CMK (cell line): Measurements from ENCODE around the gene MRAP2.
A peak's percentile ranks its signal among the peaks of the same experiment; 100 is the strongest.
"Not testable (repeated sequence)": the region's sequence is repeated elsewhere in the genome, so short reads cannot be mapped to it uniquely, and the experiment has no call there.

Experiments
- DNase-seq: peaks from one replicate; pipeline ENCODE4 v3.0.0-alpha.2; 2010; ENCODE audit warnings: low read depth

Gene MRAP2

DNA sequence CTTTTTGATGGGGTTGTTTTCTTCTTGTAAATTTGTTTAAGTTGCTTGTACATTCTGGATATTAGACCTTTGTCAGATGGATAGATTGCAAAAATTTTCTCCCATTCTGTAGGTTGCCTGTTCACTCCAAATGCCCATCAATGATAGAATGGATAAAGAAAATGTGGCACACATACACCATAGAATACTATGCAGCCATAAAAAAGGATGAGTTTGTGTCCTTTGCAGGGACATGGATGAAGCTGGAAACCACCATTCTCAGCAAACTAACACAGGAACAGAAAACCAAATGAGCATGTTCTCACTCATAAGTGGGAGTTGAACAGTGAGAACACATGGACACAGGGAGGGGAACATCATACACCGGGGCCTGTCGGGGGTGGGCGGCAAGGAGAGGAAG lies 1.6 kb upstream of the MRAP2 start:
- DNase-seq: not testable (repeated sequence)

DNA sequence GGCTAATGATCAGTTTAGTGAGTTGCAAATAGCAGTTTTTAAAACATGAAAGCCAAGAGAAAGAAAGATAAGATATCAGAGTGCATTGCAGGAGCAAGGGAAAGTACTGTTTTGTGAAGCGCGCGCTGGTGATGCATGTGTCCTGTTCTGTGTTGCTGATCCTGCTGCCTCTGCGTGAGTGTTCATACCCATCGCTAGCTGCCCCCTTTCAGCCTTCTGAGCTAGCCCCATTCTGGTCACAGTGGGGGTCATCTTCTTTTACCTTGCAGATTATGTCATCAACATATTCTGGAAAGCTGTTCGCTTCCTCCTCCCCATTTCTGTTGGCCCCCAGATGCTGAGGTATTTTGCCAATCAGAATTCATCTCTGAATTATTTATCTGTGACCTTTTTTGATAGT lies 1.9 kb downstream of the MRAP2 start:
- no peak for DNase-seq

DNA sequence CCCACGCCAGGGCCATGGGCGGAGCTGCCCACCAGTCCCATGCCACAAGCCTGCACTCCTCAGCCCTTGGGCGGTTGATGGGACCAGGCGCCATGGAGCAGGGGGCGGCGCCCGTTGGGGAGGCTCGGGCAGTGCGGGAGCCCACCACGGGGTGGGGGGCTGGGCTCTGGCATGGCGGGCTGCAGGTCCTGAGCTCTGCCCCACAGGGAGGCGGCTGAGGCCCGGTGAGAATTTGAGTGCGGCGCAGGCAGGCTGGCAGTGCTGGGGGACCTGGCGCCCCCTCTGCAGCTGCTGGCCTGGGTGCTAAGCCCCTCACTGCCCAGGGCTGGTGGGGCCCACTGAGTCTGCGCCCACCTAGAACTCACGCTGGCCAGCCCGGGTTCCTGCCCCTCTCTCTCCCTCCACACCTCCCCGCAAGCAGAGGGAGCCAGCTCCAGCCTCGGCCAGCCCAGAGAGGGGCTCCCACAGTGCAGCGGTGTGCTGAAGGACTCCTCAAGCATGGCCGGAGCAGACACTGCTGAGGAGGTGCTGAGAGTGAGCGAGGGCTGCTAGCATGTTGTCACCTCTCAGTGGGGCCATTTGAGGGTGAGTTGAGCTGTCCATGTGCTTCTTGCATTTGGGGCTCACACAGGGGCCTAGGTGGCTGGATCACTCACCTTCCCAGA lies 4.0 kb downstream of the MRAP2 start:
- DNase-seq: no peak

GRCh38 chr6:84042603-84043002 lies 9.0 kb downstream of the MRAP2 start:
- no peak for DNase-seq

GRCh38 chr6:84043555-84043954 lies 10.0 kb downstream of the MRAP2 start:
- DNase-seq: no peak

- DNase-seq: no peak
Observed at GRCh38 chr6:84046755-84047154, 13.2 kb downstream of the MRAP2 start.

- no peak for DNase-seq
Observed at GRCh38 chr6:84048588-84048987, 15.0 kb downstream of the MRAP2 start.

- DNase-seq: no peak
Observed at GRCh38 chr6:84050408-84050807, 16.8 kb downstream of the MRAP2 start.

- DNase-seq: no peak
Observed at GRCh38 chr6:84052204-84052882, 18.8 kb downstream of the MRAP2 start.

- DNase-seq: no peak
Observed at GRCh38 chr6:84052883-84053241, 19.3 kb downstream of the MRAP2 start.

- DNase-seq: no peak
Observed at GRCh38 chr6:84055647-84056046, 22.1 kb downstream of the MRAP2 start.

- no peak for DNase-seq
Observed at GRCh38 chr6:84057908-84058307, 24.3 kb downstream of the MRAP2 start.

- no peak for DNase-seq
Observed at GRCh38 chr6:84059082-84059481, 25.5 kb downstream of the MRAP2 start.

GRCh38 chr6:84061174-84061573 lies 27.6 kb downstream of the MRAP2 start:
- no peak for DNase-seq

DNA sequence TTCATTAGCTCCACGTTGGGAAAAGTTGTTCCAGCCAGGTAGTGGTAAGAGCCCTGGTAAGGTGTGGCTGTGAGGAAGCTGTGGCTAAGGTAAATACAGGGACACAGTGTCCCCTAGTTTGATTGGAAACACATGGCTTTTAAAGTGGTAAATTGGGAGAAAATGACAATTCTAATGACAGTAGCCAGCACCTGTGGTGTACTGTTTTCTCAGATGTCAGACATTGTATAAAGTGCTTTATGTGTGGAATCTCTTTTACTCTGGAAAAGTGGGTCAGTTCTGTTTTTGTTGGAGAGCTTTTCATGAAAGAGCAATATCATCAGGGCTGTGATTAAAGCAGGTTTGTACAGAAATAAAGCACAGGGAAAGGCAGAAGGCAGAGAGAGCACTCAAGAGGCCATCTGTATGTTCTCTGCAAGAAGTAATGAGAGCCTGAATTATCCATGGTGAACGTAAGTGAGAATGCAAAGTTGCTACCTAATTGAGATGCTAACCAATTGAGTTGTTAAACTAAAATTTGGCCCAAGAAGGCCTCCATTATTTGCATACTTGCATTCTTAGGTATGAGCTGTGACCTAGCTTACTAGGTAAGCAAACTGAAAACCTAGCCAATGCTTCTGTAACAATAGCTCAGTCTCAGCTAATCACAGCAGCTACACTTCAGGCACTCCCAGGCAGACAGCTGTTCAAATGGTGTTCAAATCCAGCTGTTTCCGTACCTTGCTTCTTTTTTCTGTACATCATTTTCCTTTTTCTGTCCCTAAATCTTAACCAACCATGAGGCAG lies 28.2 kb downstream of the MRAP2 start:
- no peak for DNase-seq

DNA sequence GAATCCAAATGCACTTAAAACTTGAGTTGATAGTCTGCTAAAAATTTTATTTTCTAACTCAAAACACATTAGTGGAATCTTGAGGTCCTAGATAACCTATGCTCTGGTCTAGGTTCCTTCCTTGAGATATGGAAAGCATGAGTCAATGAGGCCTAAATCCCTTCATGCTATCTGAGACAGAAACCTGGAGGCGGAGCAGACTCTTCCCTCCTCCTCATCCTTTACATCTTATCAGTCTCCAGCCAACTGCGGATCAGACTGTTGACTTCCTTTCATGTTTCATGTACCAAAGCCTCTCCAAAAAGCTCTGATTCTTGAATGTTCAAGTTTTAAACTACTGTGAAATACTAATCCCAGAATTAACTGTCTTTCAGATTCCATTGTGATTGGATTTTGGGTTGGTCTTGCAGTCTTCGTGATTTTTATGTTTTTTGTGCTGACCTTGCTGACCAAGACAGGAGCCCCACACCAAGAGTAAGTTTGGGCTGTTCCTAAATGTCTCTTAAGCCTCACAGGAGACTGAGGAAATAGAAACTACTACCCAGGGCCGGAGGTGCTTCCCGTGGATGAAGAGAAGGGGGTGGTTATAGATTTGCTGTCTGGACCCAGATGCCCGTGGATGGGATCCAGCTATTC lies 29.1 kb downstream of the MRAP2 start:
- peak; percentile 82 for DNase-seq

DNA sequence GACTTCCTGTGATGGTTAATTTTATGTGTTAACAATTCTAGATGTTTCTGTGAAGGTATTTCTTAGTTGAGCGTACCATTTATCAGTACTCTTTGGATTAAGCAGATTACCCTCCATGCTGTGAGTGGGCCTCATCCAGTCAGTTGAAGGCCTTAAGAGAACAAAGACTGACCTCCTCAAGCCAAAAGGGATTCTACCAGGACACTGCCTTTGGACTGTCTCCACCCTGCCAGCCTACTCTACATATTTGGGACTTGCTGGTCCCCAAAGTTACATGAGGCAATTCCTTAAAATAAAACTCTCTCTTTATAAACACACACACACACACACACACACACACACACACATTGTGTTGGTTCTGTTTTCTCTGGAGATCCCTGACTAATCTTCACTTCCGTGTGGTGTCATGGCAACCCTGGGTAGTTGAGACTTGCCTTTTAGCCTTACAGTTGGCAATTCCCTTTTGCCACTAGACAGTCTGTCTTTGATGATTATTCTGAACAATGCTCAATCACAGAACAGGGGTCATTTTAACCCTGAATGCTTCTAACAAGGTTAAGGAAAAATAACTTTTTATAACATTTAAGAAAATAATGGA lies 32.2 kb downstream of the MRAP2 start:
- no peak for DNase-seq

DNA sequence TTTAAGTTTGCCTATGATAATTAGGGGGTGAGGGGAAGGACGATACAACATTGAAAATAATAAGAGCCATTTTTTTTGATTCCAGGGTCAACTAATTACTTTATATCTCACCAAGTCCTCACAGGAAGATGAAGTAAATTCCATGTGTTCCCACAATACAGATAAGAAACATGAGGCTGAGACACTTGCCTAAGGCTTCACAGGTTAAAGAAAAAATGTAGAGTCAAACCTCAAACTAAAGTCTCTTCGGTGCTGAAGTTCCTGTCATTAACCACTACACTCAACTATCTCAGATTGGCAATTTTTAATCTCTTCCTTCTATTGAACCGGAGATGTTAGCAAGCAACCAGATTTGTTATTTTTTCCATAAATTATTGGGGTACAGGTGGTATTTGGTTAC lies 33.0 kb downstream of the MRAP2 start:
- DNase-seq: no peak

DNA sequence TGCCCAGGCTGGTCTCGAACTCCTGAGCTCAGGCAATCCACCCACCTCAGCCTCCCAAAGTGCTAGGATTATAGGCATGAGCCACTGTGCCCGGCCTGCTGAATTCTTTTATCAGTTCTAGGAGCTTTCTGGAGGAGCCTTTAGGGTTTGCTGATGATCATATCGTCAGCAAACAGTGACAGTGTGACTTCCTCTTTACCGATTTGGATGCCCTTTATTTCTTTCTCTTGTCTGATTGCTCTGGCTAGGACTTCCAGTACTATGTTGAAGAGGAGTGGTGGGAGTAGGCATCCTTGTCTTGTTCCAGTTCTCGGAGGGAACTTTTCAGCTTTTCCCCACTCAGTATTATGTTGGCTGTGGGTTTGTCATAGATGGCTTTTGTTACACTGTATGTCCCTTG lies 35.3 kb downstream of the MRAP2 start:
- not testable (repeated sequence) for DNase-seq

DNA sequence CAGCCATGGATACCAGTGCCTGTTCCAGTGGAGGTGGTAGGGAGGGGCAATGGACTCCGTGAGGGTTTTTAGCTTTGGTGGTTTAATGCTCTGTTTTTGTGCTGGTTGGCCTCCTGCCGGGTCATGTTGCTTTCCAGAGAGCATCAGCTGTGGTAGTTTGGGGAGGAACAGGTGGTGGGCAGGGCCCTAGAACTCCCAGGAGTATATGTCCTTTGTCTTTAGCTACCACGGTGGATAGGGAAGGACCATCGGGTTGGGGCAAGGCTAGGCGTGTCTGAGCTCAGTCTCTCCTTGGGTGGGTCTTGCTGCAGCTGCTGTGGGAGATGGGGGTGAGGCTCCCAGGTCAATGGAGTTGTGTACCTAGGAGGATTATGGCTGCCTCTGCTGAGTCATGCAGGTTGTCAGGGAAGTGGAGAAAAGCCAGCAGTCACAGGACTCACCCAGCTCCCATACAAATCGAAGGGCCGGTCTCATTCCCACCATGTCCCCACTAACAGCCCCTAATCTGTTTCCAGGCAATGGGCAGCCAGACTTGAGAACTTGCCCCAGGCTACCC lies 38.9 kb downstream of the MRAP2 start:
- DNase-seq: no peak

- no peak for DNase-seq
Observed at GRCh38 chr6:84074988-84075781, 41.6 kb downstream of the MRAP2 start.
